Gastrocnemius medialis (tissue), 4 donors: ENCODE measurements around the gene SLC24A3.

ENCODE experiments used
- POLR2A ChIP-seq, 2 donors: fragments of 450-650 bp; IDR thresholded peaks; one replicate each; pipeline ENCODE4 v1.6.1; 2017; ENCODE audit warnings: antibody characterized with exemption in 2 of 2, mild to moderate bottlenecking in 2 of 2, moderate library complexity in 2 of 2
- TF ChIP-seq, protein P1 (sequence below), 5 experiments: fragments of 450-650 bp in 3 of 5; fragments of 200-600 bp in 2 of 5; sonication (generic) in 2 of 5; IDR thresholded peaks in 4 of 5; conservative IDR thresholded peaks in 1 of 5; 1 replicate in 4 of 5; 2 replicates in 1 of 5; pipeline ENCODE4 v1.5.1; 2016 to 2019; ENCODE audit warnings: antibody characterized with exemption in 5 of 5, mild to moderate bottlenecking in 3 of 5, moderate library complexity in 3 of 5

DNA sequence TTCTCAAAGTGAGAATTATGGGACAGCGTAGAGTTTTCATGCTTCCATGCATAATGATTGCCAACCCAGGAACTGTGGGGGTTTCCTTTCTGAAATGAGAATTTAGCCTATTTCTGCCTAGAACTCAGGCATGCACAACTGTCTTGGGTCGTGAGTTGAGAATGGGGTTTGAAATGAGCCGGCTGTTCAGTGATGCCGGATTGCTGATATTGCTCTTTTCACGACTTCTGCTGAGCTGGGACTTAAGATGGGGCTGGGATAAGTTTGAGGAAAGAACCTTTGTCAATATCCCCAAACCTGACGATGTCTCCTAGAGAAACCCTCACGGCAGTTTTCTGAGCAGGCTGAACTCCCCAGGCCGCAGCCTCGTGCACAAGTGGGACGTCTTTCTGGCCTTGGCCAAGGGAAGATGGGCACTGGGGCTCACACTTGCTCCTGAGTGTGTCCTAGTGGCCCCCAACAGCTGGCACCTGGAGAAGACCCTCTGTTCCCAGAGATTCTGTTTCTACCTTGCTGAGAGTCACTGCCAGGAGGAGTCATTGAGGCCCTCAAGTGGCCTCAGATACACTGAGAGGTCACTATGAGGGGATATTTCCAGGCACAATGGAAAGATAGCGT lies 511.5 kb downstream of the SLC24A3 start:
- TF ChIP-seq, protein P1, sequence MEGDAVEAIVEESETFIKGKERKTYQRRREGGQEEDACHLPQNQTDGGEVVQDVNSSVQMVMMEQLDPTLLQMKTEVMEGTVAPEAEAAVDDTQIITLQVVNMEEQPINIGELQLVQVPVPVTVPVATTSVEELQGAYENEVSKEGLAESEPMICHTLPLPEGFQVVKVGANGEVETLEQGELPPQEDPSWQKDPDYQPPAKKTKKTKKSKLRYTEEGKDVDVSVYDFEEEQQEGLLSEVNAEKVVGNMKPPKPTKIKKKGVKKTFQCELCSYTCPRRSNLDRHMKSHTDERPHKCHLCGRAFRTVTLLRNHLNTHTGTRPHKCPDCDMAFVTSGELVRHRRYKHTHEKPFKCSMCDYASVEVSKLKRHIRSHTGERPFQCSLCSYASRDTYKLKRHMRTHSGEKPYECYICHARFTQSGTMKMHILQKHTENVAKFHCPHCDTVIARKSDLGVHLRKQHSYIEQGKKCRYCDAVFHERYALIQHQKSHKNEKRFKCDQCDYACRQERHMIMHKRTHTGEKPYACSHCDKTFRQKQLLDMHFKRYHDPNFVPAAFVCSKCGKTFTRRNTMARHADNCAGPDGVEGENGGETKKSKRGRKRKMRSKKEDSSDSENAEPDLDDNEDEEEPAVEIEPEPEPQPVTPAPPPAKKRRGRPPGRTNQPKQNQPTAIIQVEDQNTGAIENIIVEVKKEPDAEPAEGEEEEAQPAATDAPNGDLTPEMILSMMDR (IDR thresholded peaks at IDR 0.05 in 4 of 5, conservative IDR thresholded peaks at IDR 0.05 in 1 of 5), result no peak
- no peak for TF ChIP-seq POLR2A (IDR thresholded peaks at IDR 0.05)
